IMR-90 (cell line): ENCODE results near the gene CNKSR3. TPM values are rescaled to one million over a fixed set of nuclear protein-coding genes. Genes with fewer than 3 reads are reported as not detected.

Experiments used
- ATAC-seq: fragments of 200-7000 bp; cut with Tn5 transposase; 2 replicates; pipeline ENCODE4 v1.9.1; 2020; ENCODE audit warnings: low read depth, mild to moderate bottlenecking, moderate library complexity
- BruUV-seq: library from RNA; stranded (reverse); fragments of 400-500 nt; replicated peaks from 2 replicates; lab custom pipeline; 2021; lab: Mats Ljungman, UMichigan
- CTCF ChIA-PET: fragments of 300-600 bp; formaldehyde crosslinking; extraction: SDS; loops from one replicate; lab custom pipeline; 2021; ENCODE audit warnings: antibody characterized with exemption; lab: Yijun Ruan, JAX
- POLR2A ChIA-PET: fragments of 300-600 bp; sonication (Branson Sonifier 250); formaldehyde crosslinking; loops from one replicate; lab custom pipeline; 2022; ENCODE audit warnings: antibody characterized with exemption; ENCODE audit not compliant: unreplicated experiment; lab: Charles Lee
- DNase-seq: peaks from one replicate; pipeline ENCODE4 v3.0.0; 2013
- H2AFZ ChIP-seq: replicated peaks from 2 replicates; pipeline ENCODE3; 2013; ENCODE audit warnings: low read length, mild to moderate bottlenecking; ENCODE audit not compliant: poor library complexity
- H2AK5ac ChIP-seq: 2 replicates; pipeline ENCODE4 v1.6.1; 2013; ENCODE audit warnings: low read depth, low read length, inconsistent platforms
- H2AK9ac ChIP-seq: replicated peaks from 2 replicates; pipeline ENCODE3; 2013; ENCODE audit warnings: mild to moderate bottlenecking, low read depth, low read length, moderate library complexity; ENCODE audit not compliant: poor library complexity
- H2BK120ac ChIP-seq: 2 replicates; pipeline ENCODE4 v1.6.1; 2013; ENCODE audit warnings: low read depth, low read length, inconsistent platforms
- H2BK15ac ChIP-seq: 3 replicates; pipeline ENCODE4 v1.6.1; 2013; ENCODE audit warnings: low read depth, low read length, inconsistent platforms
- H2BK20ac ChIP-seq: 2 replicates; pipeline ENCODE4 v1.6.1; 2013; ENCODE audit warnings: low read depth, mild to moderate bottlenecking, inconsistent platforms, low read length, moderate library complexity
- H2BK5ac ChIP-seq: 2 replicates; pipeline ENCODE4 v1.6.1; 2013; ENCODE audit warnings: mild to moderate bottlenecking, low read depth, low read length, inconsistent platforms; ENCODE audit not compliant: poor library complexity, severe bottlenecking
- H3K14ac ChIP-seq: replicated peaks from 2 replicates; pipeline ENCODE4 v1.6.1; 2013; ENCODE audit warnings: low read depth, low read length, inconsistent platforms
- H3K18ac ChIP-seq: 2 replicates; pipeline ENCODE4 v1.6.1; 2013; ENCODE audit warnings: low read depth, low read length, control low read depth
- H3K23ac ChIP-seq: 2 replicates; pipeline ENCODE4 v1.6.1; 2013; ENCODE audit warnings: low read depth, low read length, inconsistent platforms
- H3K27ac ChIP-seq: 2 replicates; pipeline ENCODE4 v1.5.1; 2013; ENCODE audit warnings: mild to moderate bottlenecking, control low read depth, low read length; ENCODE audit not compliant: insufficient read depth
- H3K27me3 ChIP-seq: 2 replicates; pipeline ENCODE4 v1.6.1; 2013; ENCODE audit warnings: low read length; ENCODE audit not compliant: control insufficient read depth, insufficient read depth
- H3K36me3 ChIP-seq: 2 replicates; pipeline ENCODE4 v1.6.1; 2013; ENCODE audit warnings: low read length, mixed read lengths; ENCODE audit not compliant: control insufficient read depth, insufficient read depth
- H3K4ac ChIP-seq: 2 replicates; pipeline ENCODE4 v1.6.1; 2013; ENCODE audit warnings: low read depth, low read length, inconsistent platforms
- H3K4me1 ChIP-seq: 2 replicates; pipeline ENCODE4 v1.6.1; 2013; ENCODE audit warnings: low read length, mixed read lengths; ENCODE audit not compliant: control insufficient read depth, insufficient read depth
- H3K4me2 ChIP-seq: 2 replicates; pipeline ENCODE4 v1.6.1; 2013; ENCODE audit warnings: low read depth, mild to moderate bottlenecking, control low read depth, low read length, moderate library complexity
- H3K4me3 ChIP-seq: 2 replicates; pipeline ENCODE4 v1.5.1; 2013; ENCODE audit warnings: low read depth, mild to moderate bottlenecking, control low read depth, low read length, moderate library complexity; ENCODE audit not compliant: insufficient read depth
- H3K56ac ChIP-seq: 2 replicates; pipeline ENCODE4 v1.6.1; 2013; ENCODE audit warnings: low read length, inconsistent platforms; ENCODE audit not compliant: insufficient read depth; ENCODE audit errors: extremely low read depth
- H3K79me1 ChIP-seq, 2 experiments: 2 replicates each; pipeline ENCODE4 v1.6.1; 2013; ENCODE audit warnings: low read length in 2 of 2, inconsistent platforms in 1 of 2, low read depth in 1 of 2
- H3K9ac ChIP-seq: 2 replicates; pipeline ENCODE4 v1.6.1; 2013; ENCODE audit warnings: low read depth, low read length, control low read depth
- H3K9me1 ChIP-seq: 2 replicates; pipeline ENCODE4 v1.6.1; 2013; ENCODE audit warnings: low read length, inconsistent platforms; ENCODE audit not compliant: insufficient read depth
- H3K9me3 ChIP-seq: 2 replicates; pipeline ENCODE4 v1.6.1; 2013; ENCODE audit warnings: low read length; ENCODE audit not compliant: control insufficient read depth, insufficient read depth
- H4K20me1 ChIP-seq: 2 replicates; pipeline ENCODE4 v1.6.1; 2013; ENCODE audit warnings: low read length, inconsistent platforms; ENCODE audit not compliant: insufficient read depth
- H4K5ac ChIP-seq: 2 replicates; pipeline ENCODE4 v1.6.1; 2013; ENCODE audit warnings: mild to moderate bottlenecking, low read depth, low read length, control low read depth
- H4K8ac ChIP-seq, 2 experiments: 2 replicates each; pipeline ENCODE4 v1.6.1; 2013; ENCODE audit warnings: low read depth in 2 of 2, low read length in 2 of 2, control low read depth in 1 of 2, inconsistent platforms in 1 of 2
- H4K91ac ChIP-seq: 2 replicates; pipeline ENCODE4 v1.6.1; 2013; ENCODE audit warnings: low read depth, low read length, inconsistent platforms; ENCODE audit not compliant: insufficient read depth
- BHLHE40 ChIP-seq: fragments of 150-350 bp; IDR thresholded peaks from 2 replicates; pipeline ENCODE4 v1.6.1; 2016; ENCODE audit warnings: mild to moderate bottlenecking, low read depth, low read length
- CTCF ChIP-seq: conservative IDR thresholded peaks from 2 replicates; pipeline ENCODE4 v1.5.1; 2012; ENCODE audit warnings: mild to moderate bottlenecking, low read depth, low read length, improper control_type of control experiment
- MAZ ChIP-seq: IDR thresholded peaks from 2 replicates; pipeline ENCODE4 v1.6.1; 2012; ENCODE audit warnings: low read depth, mild to moderate bottlenecking, low read length, improper control_type of control experiment, moderate library complexity, borderline replicate concordance
- RAD21 ChIP-seq: IDR thresholded peaks from 2 replicates; pipeline ENCODE4 v1.6.1; 2012; ENCODE audit warnings: low read length, improper control_type of control experiment
- SMC3 ChIP-seq: fragments of 150-350 bp; IDR thresholded peaks from 2 replicates; pipeline ENCODE4 v1.6.1; 2016; ENCODE audit warnings: low read depth, mild to moderate bottlenecking, antibody characterized with exemption, low read length, moderate library complexity
- WGBS, 2 experiments: methylation state at CpG; one replicate each; pipeline versions ENCODE4 v1.1.5 to v1.1.7; 2013; ENCODE audit warnings: missing lambda C conversion rate in 2 of 2; ENCODE audit not compliant: insufficient read length in 1 of 2; ENCODE audit errors: extremely low coverage in 2 of 2; 5-methylcytosine and 5-hydroxymethylcytosine counted together
- dilution Hi-C: fragments of 300-500 bp; cut with HindIII; formaldehyde crosslinking; loops from one replicate; pipeline ENCODE4 v1.14.3; 2018; ENCODE audit warnings: low sequenced_read_pairs; ENCODE audit not compliant: unreplicated experiment
- in situ Hi-C: fragments of 300-500 bp; cut with MboI; formaldehyde crosslinking; loops from 3 replicates; pipeline ENCODE4 v1.14.3; 2019; ENCODE audit warnings: low sequenced_read_pairs, inconsistent platforms, mixed read lengths
- intact Hi-C: fragments of 100-400 bp; cut with micrococcal nuclease; formaldehyde crosslinking; loops from 2 replicates; pipeline ENCODE4 v1.10.0; 2022
- polyA plus RNA-seq, 3 experiments: library from polyadenylated mRNA; depleted of rRNA; stranded (reverse); fragments of >200 nt; gene quantifications; 2 replicates each; pipeline ENCODE4 v1.2.3, GENCODE V29; 2012; ENCODE audit warnings: low replicate concordance in 1 of 3
- total RNA-seq: library from RNA; depleted of rRNA; stranded (reverse); fragments of >200 nt; gene quantifications from 2 replicates; pipeline ENCODE4 v1.2.3, GENCODE V29; 2012

CNKSR3 gene
- total and polyA plus RNA-seq, 2 of the 4 experiments (the other 2 are of a cell fraction): 6.7 to 15.8 TPM

GRCh38 chr6:154343473-154344308, 166.8 kb downstream of the CNKSR3 start:
- Histone ChIP-seq H3K36me3 (no peaks in the 10 kb centered on the region), H3K4me1 (no peaks in the 10 kb centered on the region), H4K20me1 (no peaks in the 10 kb centered on the region), H3K9me3 (peaks cover 3% of the 10 kb centered on the region; the same call in 1 of the 2 replicates), H2AFZ (no peak overlapping the region), H3K9ac (no peak overlapping the region), H3K56ac (no peak overlapping the region), H4K91ac (no peak overlapping the region), H3K14ac (no peak overlapping the region), H2AK9ac (no peak overlapping the region), H4K5ac (no peak overlapping the region), H3K9me1 (no peaks in the 10 kb centered on the region), H3K27ac (no peak overlapping the region), H3K23ac (no peak overlapping the region), H3K4ac (no peak overlapping the region), H3K79me1 (no peaks in the 10 kb centered on the region), H4K8ac (no peak overlapping the region), H3K27me3 (no peaks in the 10 kb centered on the region), H2AK5ac (no peak overlapping the region), H2BK15ac (no peak overlapping the region), H2BK20ac (no peak overlapping the region), H3K4me2 (no peak overlapping the region), H3K18ac (no peak overlapping the region), H2BK5ac (no peak overlapping the region), H3K4me3 (no peak overlapping the region), H2BK120ac (no peak overlapping the region)
- ATAC-seq (no peak), DNase-seq (peak; percentile 16)
- ChIA-PET CTCF (no interaction called here), POLR2A (no interaction called here)
- dilution Hi-C loops (no loop called here), intact Hi-C loops (no loop called here), in situ Hi-C loops (no loop called here)
- WGBS, 2 experiments: 68% methylated on average over 6 of the region's 16 CpGs; no CpG with 5 or more reads in 1 of the 2 experiments
- no TSS peak for BruUV-seq
- TF ChIP-seq RAD21: peak; percentile 31; the same call in 1 of the 2 replicates
- peak; percentile 25 for TF ChIP-seq SMC3
- no peak for TF ChIP-seq BHLHE40
- TF ChIP-seq CTCF: peak; percentile 31; the same call in 1 of the 2 replicates
- no peak for TF ChIP-seq MAZ
